HepG2 (cell line): ENCODE results near the gene SAMD4B. TPM values are rescaled to one million over a fixed set of nuclear protein-coding genes. Genes with fewer than 3 reads are reported as not detected.

Experiments used
- CEBPG ChIP-seq: IDR thresholded peaks from 2 replicates; pipeline ENCODE4 v1.6.1; 2016
- DDIT3 ChIP-seq: sonication (generic); formaldehyde crosslinking; IDR thresholded peaks from 2 replicates; pipeline ENCODE4 v1.4.0; 2020; ENCODE audit warnings: mild to moderate bottlenecking, missing genetic modification reagents
- FIP1L1 ChIP-seq: fragments of 200-400 bp; formaldehyde crosslinking; IDR thresholded peaks from 2 replicates; pipeline ENCODE4 v1.6.1; 2018; ENCODE audit warnings: low read depth, mild to moderate bottlenecking, low read length, moderate library complexity, borderline replicate concordance; ENCODE audit not compliant: insufficient read depth
- GABPB1 ChIP-seq: IDR thresholded peaks from 2 replicates; pipeline ENCODE4 v1.6.1; 2016; ENCODE audit warnings: mild to moderate bottlenecking, missing genetic modification reagents, moderate library complexity, missing compliant biosample characterization
- GPN1 ChIP-seq: sonication (generic); formaldehyde crosslinking; IDR thresholded peaks from 2 replicates; pipeline ENCODE4 v1.5.1; 2020; ENCODE audit warnings: missing genetic modification reagents, borderline replicate concordance
- MTA1 ChIP-seq: sonication (generic); formaldehyde crosslinking; IDR thresholded peaks from 2 replicates; pipeline ENCODE4 v1.4.0; 2020; ENCODE audit warnings: missing genetic modification reagents, mild to moderate bottlenecking, borderline replicate concordance
- MYC ChIP-seq: sonication (generic); formaldehyde crosslinking; IDR thresholded peaks from 2 replicates; pipeline ENCODE4 v1.9.0; 2021; ENCODE audit warnings: missing genetic modification reagents, borderline replicate concordance
- NCOA2 ChIP-seq: sonication (generic); formaldehyde crosslinking; IDR thresholded peaks from 2 replicates; pipeline ENCODE4 v1.8.0; 2022; ENCODE audit warnings: inconsistent platforms
- NCOA5 ChIP-seq: sonication (generic); formaldehyde crosslinking; IDR thresholded peaks from 2 replicates; pipeline ENCODE4 v1.4.0; 2020; ENCODE audit warnings: missing genetic modification reagents
- NFKB2 ChIP-seq: sonication (generic); formaldehyde crosslinking; IDR thresholded peaks from 2 replicates; pipeline ENCODE4 v1.4.0; 2020; ENCODE audit warnings: missing genetic modification reagents, borderline replicate concordance
- NFKBIZ ChIP-seq: IDR thresholded peaks from 2 replicates; pipeline ENCODE4 v1.6.1; 2018; ENCODE audit warnings: missing genetic modification reagents, missing compliant biosample characterization
- PCBP1 ChIP-seq: fragments of 200-400 bp; formaldehyde crosslinking; IDR thresholded peaks from 2 replicates; pipeline ENCODE4 v1.6.1; 2017; ENCODE audit warnings: mild to moderate bottlenecking, low read depth, low read length, borderline replicate concordance
- POLR2G ChIP-seq: fragments of 200-400 bp; formaldehyde crosslinking; IDR thresholded peaks from 2 replicates; pipeline ENCODE4 v1.6.1; 2018; ENCODE audit warnings: mild to moderate bottlenecking, low read depth, low read length, moderate library complexity
- PTBP1 ChIP-seq: fragments of 200-400 bp; formaldehyde crosslinking; IDR thresholded peaks from 2 replicates; pipeline ENCODE4 v1.6.1; 2018; ENCODE audit warnings: low read length, low read depth; ENCODE audit not compliant: poor library complexity, severe bottlenecking
- SALL2 ChIP-seq: sonication (generic); formaldehyde crosslinking; IDR thresholded peaks from 2 replicates; pipeline ENCODE4 v1.8.1; 2023; ENCODE audit warnings: mild to moderate bottlenecking, missing genetic modification reagents, inconsistent platforms
- SOX5 ChIP-seq: IDR thresholded peaks from 2 replicates; pipeline ENCODE4 v1.6.1; 2016; ENCODE audit warnings: borderline replicate concordance
- ZBTB10 ChIP-seq: sonication (generic); formaldehyde crosslinking; IDR thresholded peaks from 2 replicates; pipeline ENCODE4 v1.4.0; 2020; ENCODE audit warnings: missing genetic modification reagents, borderline replicate concordance
- ZBTB25 ChIP-seq: IDR thresholded peaks from 2 replicates; pipeline ENCODE4 v1.6.1; 2018; ENCODE audit warnings: missing genetic modification reagents
- ZBTB42 ChIP-seq: sonication (generic); formaldehyde crosslinking; IDR thresholded peaks from 2 replicates; pipeline ENCODE4 v1.5.0; 2020; ENCODE audit warnings: mild to moderate bottlenecking, missing genetic modification reagents
- ZFX ChIP-seq: sonication (generic); formaldehyde crosslinking; IDR thresholded peaks from 2 replicates; pipeline ENCODE4 v1.4.0; 2020; ENCODE audit warnings: mild to moderate bottlenecking, low read depth, missing genetic modification reagents, moderate library complexity
- ZNF136 ChIP-seq: sonication (generic); formaldehyde crosslinking; IDR thresholded peaks from 2 replicates; pipeline ENCODE4 v1.8.1; 2022; ENCODE audit warnings: low read depth, mild to moderate bottlenecking, moderate library complexity, missing genetic modification reagents
- ZNF335 ChIP-seq: sonication (generic); formaldehyde crosslinking; IDR thresholded peaks from 2 replicates; pipeline ENCODE4 v1.4.0; 2020; ENCODE audit warnings: missing genetic modification reagents
- ZNF431 ChIP-seq: sonication (generic); formaldehyde crosslinking; IDR thresholded peaks from 2 replicates; pipeline ENCODE4 v1.9.0; 2022; ENCODE audit warnings: missing genetic modification reagents, low read depth, mild to moderate bottlenecking, borderline replicate concordance
- ZNF776 ChIP-seq: sonication (generic); formaldehyde crosslinking; IDR thresholded peaks from 2 replicates; pipeline ENCODE4 v1.4.0; 2020; ENCODE audit warnings: mild to moderate bottlenecking, missing genetic modification reagents
- polyA plus RNA-seq, 8 experiments: library from polyadenylated mRNA; depleted of rRNA in 3 of 8; stranded (reverse) in 7 of 8; unstranded in 1 of 8; fragments of >200 nt; fragmentation: Illumina TruSeq in 4 of 8; extraction: Trizol in 4 of 8; gene quantifications; 2 replicates each; pipeline versions ENCODE4 v1.2.1 to v1.2.3, GENCODE V29; 2011 to 2016; ENCODE audit warnings: low read depth in 4 of 8, missing spikeins in 1 of 8, mixed read lengths in 1 of 8; ENCODE audit not compliant: insufficient read depth in 1 of 8
- total RNA-seq, 5 experiments: library from RNA; depleted of rRNA; stranded (reverse); fragments of >200 nt; fragmentation: Illumina TruSeq; extraction: Trizol; gene quantifications; 2 replicates each; pipeline ENCODE4 v1.2.3, GENCODE V29; 2016; ENCODE audit warnings: low read depth in 1 of 5
- TF ChIP-seq, protein P1 (sequence below): sonication (generic); formaldehyde crosslinking; IDR thresholded peaks from 2 replicates; pipeline ENCODE4 v1.4.0; 2020; ENCODE audit warnings: missing genetic modification reagents

SAMD4B gene
- total and polyA plus RNA-seq, 2 of the 13 experiments (the other 11 are each of a cell fraction or from before 2014, with no cell fraction given): 26.0 to 31.8 TPM

DNA sequence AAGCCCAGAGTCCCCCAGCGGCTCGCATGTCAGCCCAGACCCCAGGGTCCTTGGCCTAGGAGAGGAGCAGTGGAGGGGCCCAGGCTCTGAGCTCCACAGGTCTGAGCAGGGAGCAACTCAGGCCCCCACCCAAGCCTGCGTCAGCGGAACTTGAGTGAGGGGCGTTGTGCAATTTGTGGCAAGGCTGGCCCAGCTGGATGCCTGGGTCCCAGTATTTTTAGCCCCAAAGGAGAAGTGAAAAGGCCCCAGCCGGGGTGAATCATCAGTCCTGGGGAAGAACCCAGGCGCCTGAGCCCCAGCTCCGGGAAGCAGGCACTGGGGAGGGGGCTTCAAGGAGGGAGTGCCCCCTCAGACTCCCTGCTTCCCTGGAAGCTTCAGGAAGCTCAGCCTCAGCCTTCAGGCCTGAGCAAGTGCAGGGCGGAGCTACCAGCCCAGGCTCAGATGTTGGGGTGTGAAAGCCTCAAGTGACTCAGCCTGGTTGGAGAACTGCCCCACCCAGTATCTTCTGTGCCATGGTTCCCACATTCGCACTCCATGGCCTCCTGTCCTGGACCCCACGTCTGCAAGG lies 56.2 kb downstream of the SAMD4B start (continued):
- TF ChIP-seq SOX5 (CRISPR knock-in tag) (no peak), POLR2G (peak; percentile 58), PCBP1 (no peak), ZBTB42 (CRISPR knock-in tag) (no peak), GPN1 (CRISPR knock-in tag) (no peak), NFKB2 (CRISPR knock-in tag) (0 out of 2 replicates have a peak, but pooled peaks have one; percentile 36), GABPB1 (no peak; the same call in 1 of the 2 replicates), NFKBIZ (CRISPR knock-in tag) (no peak), NCOA5 (no peak), MTA1 (CRISPR knock-in tag) (no peak), ZNF335 (CRISPR knock-in tag) (no peak), ZNF776 (CRISPR knock-in tag) (no peak), ZNF136 (no peak), DDIT3 (CRISPR knock-in tag) (no peak), CEBPG (CRISPR knock-in tag) (peak; percentile 76), MYC (no peak), ZBTB10 (0 out of 2 replicates have a peak, but pooled peaks have one; percentile 35), ZNF431 (CRISPR knock-in tag) (no peak), SALL2 (CRISPR knock-in tag) (no peak), FIP1L1 (no peak), NCOA2 (CRISPR knock-in tag) (no peak), PTBP1 (peak; percentile 73), ZBTB25 (CRISPR knock-in tag) (no peak), ZFX (no peak; the same call in 1 of the 2 replicates)
- TF ChIP-seq, protein P1, sequence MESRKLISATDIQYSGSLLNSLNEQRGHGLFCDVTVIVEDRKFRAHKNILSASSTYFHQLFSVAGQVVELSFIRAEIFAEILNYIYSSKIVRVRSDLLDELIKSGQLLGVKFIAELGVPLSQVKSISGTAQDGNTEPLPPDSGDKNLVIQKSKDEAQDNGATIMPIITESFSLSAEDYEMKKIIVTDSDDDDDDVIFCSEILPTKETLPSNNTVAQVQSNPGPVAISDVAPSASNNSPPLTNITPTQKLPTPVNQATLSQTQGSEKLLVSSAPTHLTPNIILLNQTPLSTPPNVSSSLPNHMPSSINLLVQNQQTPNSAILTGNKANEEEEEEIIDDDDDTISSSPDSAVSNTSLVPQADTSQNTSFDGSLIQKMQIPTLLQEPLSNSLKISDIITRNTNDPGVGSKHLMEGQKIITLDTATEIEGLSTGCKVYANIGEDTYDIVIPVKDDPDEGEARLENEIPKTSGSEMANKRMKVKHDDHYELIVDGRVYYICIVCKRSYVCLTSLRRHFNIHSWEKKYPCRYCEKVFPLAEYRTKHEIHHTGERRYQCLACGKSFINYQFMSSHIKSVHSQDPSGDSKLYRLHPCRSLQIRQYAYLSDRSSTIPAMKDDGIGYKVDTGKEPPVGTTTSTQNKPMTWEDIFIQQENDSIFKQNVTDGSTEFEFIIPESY (CRISPR knock-in tag): no peak
